T1000 (cell line): ENCODE measurements around the gene GPR137C.
"Not testable (repeated sequence)": the region's sequence is repeated elsewhere in the genome, so short reads cannot be mapped to it uniquely, and the experiment has no call there.

Experiments used
- DNase-seq: peaks from one replicate; lab custom pipeline; 2025; ENCODE audit warnings: mixed read lengths; lab: John Stamatoyannopoulos, UW

Gene GPR137C

GRCh38 chr14:52568454-52568853 is 15.8 kb downstream of the GPR137C start:
- not testable (repeated sequence) for DNase-seq

GRCh38 chr14:52575858-52576257 is 23.2 kb downstream of the GPR137C start:
- no peak for DNase-seq

- DNase-seq, result no peak
Measured at GRCh38 chr14:52583544-52583943, 30.9 kb downstream of the GPR137C start.

- no peak for DNase-seq
Measured at GRCh38 chr14:52589646-52590045, 37.0 kb downstream of the GPR137C start.

- DNase-seq, result no peak
Measured at GRCh38 chr14:52590318-52590717, 37.7 kb downstream of the GPR137C start.

- DNase-seq, result no peak
Measured at GRCh38 chr14:52596320-52596719, 43.7 kb downstream of the GPR137C start.

GRCh38 chr14:52596861-52597260 is 44.2 kb downstream of the GPR137C start:
- DNase-seq, result no peak

- DNase-seq, result no peak
Measured at GRCh38 chr14:52598568-52598967, 45.9 kb downstream of the GPR137C start.

GRCh38 chr14:52599974-52600373 is 47.3 kb downstream of the GPR137C start:
- DNase-seq, result no peak

- DNase-seq, result no peak
Measured at GRCh38 chr14:52602131-52602530, 49.5 kb downstream of the GPR137C start.

GRCh38 chr14:52607061-52607460 is 54.4 kb downstream of the GPR137C start:
- DNase-seq, result no peak

- DNase-seq, result no peak
Measured at GRCh38 chr14:52609445-52610044, 56.9 kb downstream of the GPR137C start.

- DNase-seq, result no peak
Measured at GRCh38 chr14:52610187-52610586, 57.6 kb downstream of the GPR137C start.

- no peak for DNase-seq
Measured at GRCh38 chr14:52618602-52619001, 66.0 kb downstream of the GPR137C start.

GRCh38 chr14:52619687-52620086 is 67.1 kb downstream of the GPR137C start:
- DNase-seq, result no peak

GRCh38 chr14:52640137-52640536 is 87.5 kb downstream of the GPR137C start:
- no peak for DNase-seq

- DNase-seq, result no peak
Measured at GRCh38 chr14:52641745-52642144, 89.1 kb downstream of the GPR137C start.

- DNase-seq, result no peak
Measured at GRCh38 chr14:52649511-52649910, 96.9 kb downstream of the GPR137C start.

- DNase-seq, result no peak
Measured at GRCh38 chr14:52650774-52651173, 98.1 kb downstream of the GPR137C start.

GRCh38 chr14:52656905-52657304 is 104.3 kb downstream of the GPR137C start:
- DNase-seq, result no peak

GRCh38 chr14:52660325-52660724 is 107.7 kb downstream of the GPR137C start:
- DNase-seq, result no peak

- DNase-seq, result no peak
Measured at GRCh38 chr14:52660832-52661231, 108.2 kb downstream of the GPR137C start.

GRCh38 chr14:52661314-52661713 is 108.7 kb downstream of the GPR137C start:
- no peak for DNase-seq

- no peak for DNase-seq
Measured at GRCh38 chr14:52663850-52664249, 111.2 kb downstream of the GPR137C start.

- no peak for DNase-seq
Measured at GRCh38 chr14:52678591-52678990, 126.0 kb downstream of the GPR137C start.
